Vagina (tissue), 2 donors: ENCODE measurements around the gene AGR3. TPM values are rescaled to one million over a fixed set of nuclear protein-coding genes. Genes with fewer than 3 reads are reported as not detected.
A peak's percentile ranks its signal among the peaks of the same experiment; 100 is the strongest.

Source experiments
- DNase-seq, 2 donors: peaks; one replicate each; pipeline ENCODE4 v3.0.0-alpha.2; 2017; ENCODE audit errors: extremely low spot score in 2 of 2
- H3K27ac ChIP-seq: fragments of 200-600 bp; sonication (generic); one replicate; pipeline ENCODE4 v1.5.1; 2019
- H3K27me3 ChIP-seq: fragments of 200-600 bp; sonication (generic); one replicate; pipeline ENCODE4 v1.5.1; 2019
- H3K36me3 ChIP-seq, 2 donors: fragments of 200-600 bp; sonication (generic); one replicate each; pipeline ENCODE4 v1.5.1; 2017 to 2019
- H3K4me1 ChIP-seq: fragments of 200-600 bp; sonication (generic); one replicate; pipeline ENCODE4 v1.5.1; 2019
- H3K4me3 ChIP-seq, 2 donors: fragments of 200-600 bp; sonication (generic); 1 replicate in 1 of 2; 2 replicates in 1 of 2; pipeline ENCODE4 v1.5.1; 2016 to 2019
- H3K9me3 ChIP-seq: fragments of 200-600 bp; sonication (generic); one replicate; pipeline ENCODE4 v1.5.1; 2019
- POLR2A ChIP-seq, 2 donors: fragments of 450-650 bp; IDR thresholded peaks; one replicate each; pipeline ENCODE4 v1.6.1; 2017; ENCODE audit warnings: antibody characterized with exemption in 2 of 2, mild to moderate bottlenecking in 2 of 2, moderate library complexity in 2 of 2
- POLR2AphosphoS5 ChIP-seq, 2 donors: sonication (generic); formaldehyde crosslinking; IDR thresholded peaks; one replicate each; pipeline ENCODE4 v1.9.0; 2017; ENCODE audit warnings: antibody characterized with exemption in 2 of 2, mild to moderate bottlenecking in 2 of 2, low read depth in 1 of 2; ENCODE audit not compliant: insufficient read depth in 1 of 2
- intact Hi-C: fragments of 100-400 bp; cut with DNase I; formaldehyde crosslinking; loops from one replicate; pipeline ENCODE4 v1.15.1; 2023
- total RNA-seq: library from RNA; depleted of rRNA; stranded (reverse); fragments of >200 nt; gene quantifications from one replicate; pipeline ENCODE4 v1.2.3, GENCODE V29; 2016
- TF ChIP-seq, protein P1 (sequence below), 3 experiments: fragments of 450-650 bp in 2 of 3; fragments of 200-600 bp in 1 of 3; sonication (generic) in 1 of 3; IDR thresholded peaks; one replicate each; pipeline ENCODE4 v1.5.1; 2017 to 2019; ENCODE audit warnings: antibody characterized with exemption in 3 of 3, mild to moderate bottlenecking in 2 of 3, moderate library complexity in 2 of 3

Gene AGR3
- total RNA-seq, 1 donor from 2014 or later = not detected

DNA sequence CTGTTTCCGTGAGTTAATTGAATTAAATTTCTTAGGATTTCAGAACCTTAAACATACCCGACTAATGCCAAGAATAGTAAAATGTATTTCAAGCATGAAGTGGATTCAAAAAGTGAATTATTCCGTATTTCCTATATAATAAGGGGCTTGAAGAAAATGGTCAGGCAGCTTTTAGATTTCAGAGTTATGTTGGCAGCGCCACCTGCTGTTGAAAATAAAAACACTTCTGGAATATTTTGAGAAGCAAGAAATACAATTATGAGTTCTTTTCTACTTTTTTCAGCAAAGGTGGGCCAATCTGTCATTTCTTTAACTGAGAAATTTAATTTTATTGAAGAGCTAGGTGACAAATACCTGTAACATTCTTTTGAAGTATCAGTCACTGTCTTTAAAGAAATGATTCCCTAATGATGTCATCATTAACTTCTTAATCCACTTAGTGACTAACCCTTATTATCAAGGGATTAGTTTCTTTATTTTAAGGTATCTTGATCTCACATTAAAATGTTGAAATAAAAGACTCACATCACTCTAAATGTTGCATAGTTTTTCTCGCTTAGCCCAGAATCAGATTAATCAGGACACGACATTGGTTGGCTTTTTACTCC lies 36.6 kb upstream of the AGR3 start:
- no peak overlapping the region for H3K27ac ChIP-seq
- no peak overlapping the region for H3K4me3 ChIP-seq
- no peaks in the 10 kb centered on the region for H3K36me3 ChIP-seq
- no peaks in the 10 kb centered on the region for H3K4me1 ChIP-seq
- DNase-seq = no peak
- intact Hi-C loops = no loop called here
- no peaks in the 10 kb centered on the region for H3K27me3 ChIP-seq
- H3K9me3 ChIP-seq = no peaks in the 10 kb centered on the region
- TF ChIP-seq, protein P1, sequence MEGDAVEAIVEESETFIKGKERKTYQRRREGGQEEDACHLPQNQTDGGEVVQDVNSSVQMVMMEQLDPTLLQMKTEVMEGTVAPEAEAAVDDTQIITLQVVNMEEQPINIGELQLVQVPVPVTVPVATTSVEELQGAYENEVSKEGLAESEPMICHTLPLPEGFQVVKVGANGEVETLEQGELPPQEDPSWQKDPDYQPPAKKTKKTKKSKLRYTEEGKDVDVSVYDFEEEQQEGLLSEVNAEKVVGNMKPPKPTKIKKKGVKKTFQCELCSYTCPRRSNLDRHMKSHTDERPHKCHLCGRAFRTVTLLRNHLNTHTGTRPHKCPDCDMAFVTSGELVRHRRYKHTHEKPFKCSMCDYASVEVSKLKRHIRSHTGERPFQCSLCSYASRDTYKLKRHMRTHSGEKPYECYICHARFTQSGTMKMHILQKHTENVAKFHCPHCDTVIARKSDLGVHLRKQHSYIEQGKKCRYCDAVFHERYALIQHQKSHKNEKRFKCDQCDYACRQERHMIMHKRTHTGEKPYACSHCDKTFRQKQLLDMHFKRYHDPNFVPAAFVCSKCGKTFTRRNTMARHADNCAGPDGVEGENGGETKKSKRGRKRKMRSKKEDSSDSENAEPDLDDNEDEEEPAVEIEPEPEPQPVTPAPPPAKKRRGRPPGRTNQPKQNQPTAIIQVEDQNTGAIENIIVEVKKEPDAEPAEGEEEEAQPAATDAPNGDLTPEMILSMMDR (IDR thresholded peaks at IDR 0.05) = peak; percentile 13 to 67 (median 66)
- TF ChIP-seq POLR2AphosphoS5 (IDR thresholded peaks at IDR 0.05; ENCODE audit: insufficient read depth in 1 of 2, low read depth in 1 of 2) (no peak), POLR2A (IDR thresholded peaks at IDR 0.05) (no peak)

DNA sequence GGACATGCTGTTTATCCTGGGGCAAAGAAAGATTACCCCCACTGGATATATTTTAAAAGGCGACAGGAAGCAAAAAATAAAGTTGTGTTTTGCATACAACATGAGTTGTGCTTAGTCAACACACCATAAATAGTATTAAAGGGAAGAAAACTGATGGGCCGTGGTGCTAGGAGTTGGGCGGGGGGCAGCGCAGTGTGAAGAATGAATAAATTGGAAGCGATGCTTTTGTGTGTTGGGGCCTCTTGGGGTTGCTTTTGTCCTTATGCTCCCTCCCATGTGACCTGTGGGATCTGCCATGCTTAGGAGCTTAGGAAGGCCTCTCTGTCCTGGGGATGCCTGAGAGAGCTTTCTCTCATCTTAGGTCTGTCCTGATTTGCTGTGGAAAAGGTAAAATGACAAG lies 35.0 kb upstream of the AGR3 start:
- Histone ChIP-seq H3K27me3 (no peaks in the 10 kb centered on the region), H3K9me3 (no peaks in the 10 kb centered on the region), H3K27ac (no peak overlapping the region), H3K36me3 (no peaks in the 10 kb centered on the region), H3K4me1 (no peaks in the 10 kb centered on the region), H3K4me3 (no peak overlapping the region)
- intact Hi-C loops = no loop called here
- TF ChIP-seq, protein P1 (IDR thresholded peaks at IDR 0.05) = no peak
- TF ChIP-seq POLR2A (IDR thresholded peaks at IDR 0.05) = no peak
- no peak for DNase-seq

DNA sequence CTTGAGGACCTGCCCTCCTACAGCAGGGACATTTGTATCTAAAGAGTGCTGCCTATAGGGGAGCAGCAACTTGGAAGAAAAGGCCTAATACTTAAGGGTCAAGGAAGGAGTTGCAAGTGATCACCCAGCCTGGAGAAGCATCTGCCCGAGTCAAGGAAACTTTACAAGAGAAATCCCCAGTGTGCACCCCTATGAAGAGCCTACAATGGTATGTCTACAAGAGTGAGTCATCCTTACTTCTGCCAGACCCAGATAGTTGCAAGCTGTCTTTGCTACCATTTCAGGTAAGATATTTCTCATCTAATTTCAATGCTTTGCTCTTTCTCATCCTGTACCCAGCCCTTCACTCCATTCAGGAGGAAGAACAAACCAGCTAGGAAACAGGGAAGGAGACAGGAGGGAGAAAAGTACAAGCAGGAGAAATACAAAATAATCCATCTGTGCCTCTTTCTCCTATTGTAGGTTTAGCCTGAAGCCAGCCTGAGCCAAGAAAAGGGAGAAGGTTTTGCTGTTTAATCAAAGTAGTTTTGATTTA lies 34.4 kb upstream of the AGR3 start:
- no peak for TF ChIP-seq POLR2AphosphoS5 (IDR thresholded peaks at IDR 0.05; ENCODE audit: insufficient read depth in 1 of 2, low read depth in 1 of 2)
- TF ChIP-seq, protein P1 (IDR thresholded peaks at IDR 0.05) = no peak
- TF ChIP-seq POLR2A (IDR thresholded peaks at IDR 0.05) = no peak
- Histone ChIP-seq H3K4me3 (no peak overlapping the region), H3K27me3 (no peaks in the 10 kb centered on the region), H3K9me3 (no peaks in the 10 kb centered on the region), H3K36me3 (no peaks in the 10 kb centered on the region), H3K4me1 (no peaks in the 10 kb centered on the region), H3K27ac (no peak overlapping the region)
- intact Hi-C loops = no loop called here
- no peak for DNase-seq

DNA sequence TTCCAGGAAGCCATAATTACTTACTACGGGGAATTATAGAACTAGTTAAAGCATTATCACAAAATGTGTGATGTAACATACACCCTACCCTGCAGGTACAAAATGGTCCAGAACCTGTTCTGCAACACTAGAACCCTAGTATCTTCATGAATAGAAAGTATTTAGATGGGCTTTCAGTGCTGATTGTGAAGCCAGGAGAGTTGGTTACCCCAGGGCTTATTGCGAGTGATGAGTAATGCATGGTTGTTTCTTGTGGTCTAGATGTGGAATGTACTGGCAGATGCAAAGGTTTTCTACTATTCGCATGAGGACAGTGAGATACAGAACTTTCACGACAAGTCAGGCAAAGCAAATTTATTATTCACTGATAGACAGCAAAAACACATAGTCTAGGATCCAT lies 33.6 kb upstream of the AGR3 start:
- no peaks in the 10 kb centered on the region for H3K4me1 ChIP-seq
- no peaks in the 10 kb centered on the region for H3K36me3 ChIP-seq
- no peaks in the 10 kb centered on the region for H3K27me3 ChIP-seq
- TF ChIP-seq, protein P1 (IDR thresholded peaks at IDR 0.05) = no peak
- TF ChIP-seq POLR2A (IDR thresholded peaks at IDR 0.05) (no peak), POLR2AphosphoS5 (IDR thresholded peaks at IDR 0.05; ENCODE audit: insufficient read depth in 1 of 2, low read depth in 1 of 2) (no peak)
- DNase-seq = no peak
- no peak overlapping the region for H3K27ac ChIP-seq
- intact Hi-C loops = no loop called here
- H3K4me3 ChIP-seq = no peak overlapping the region
- no peaks in the 10 kb centered on the region for H3K9me3 ChIP-seq

DNA sequence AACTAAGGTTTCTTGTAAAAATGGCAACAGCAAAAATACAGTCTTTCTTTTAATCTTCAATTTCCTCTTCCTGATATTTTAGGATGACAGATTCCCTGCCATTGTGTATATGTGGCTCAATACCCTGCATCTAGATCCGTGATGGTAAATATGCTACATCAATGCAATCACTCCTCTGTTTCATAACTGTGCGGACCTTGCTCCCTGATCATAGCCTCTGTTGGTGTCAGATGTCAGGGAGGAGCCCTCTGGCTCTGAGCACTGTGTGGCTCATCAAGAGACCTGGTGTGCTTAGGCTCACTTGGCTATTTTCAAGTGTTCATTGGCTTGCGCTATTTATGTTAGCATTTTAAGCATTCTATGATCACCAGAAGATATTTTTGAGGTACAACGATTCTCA lies 33.0 kb upstream of the AGR3 start:
- Histone ChIP-seq H3K27ac (no peak overlapping the region), H3K4me3 (no peak overlapping the region), H3K9me3 (no peaks in the 10 kb centered on the region), H3K36me3 (no peaks in the 10 kb centered on the region), H3K4me1 (no peaks in the 10 kb centered on the region), H3K27me3 (no peaks in the 10 kb centered on the region)
- TF ChIP-seq, protein P1 (IDR thresholded peaks at IDR 0.05) = no peak
- TF ChIP-seq POLR2A (IDR thresholded peaks at IDR 0.05) (no peak), POLR2AphosphoS5 (IDR thresholded peaks at IDR 0.05; ENCODE audit: insufficient read depth in 1 of 2, low read depth in 1 of 2) (no peak)
- no peak for DNase-seq
- intact Hi-C loops = no loop called here
